ENCODE data around the gene ZNF668. TPM values are rescaled to one million over a fixed set of nuclear protein-coding genes. Genes with fewer than 3 reads are reported as not detected.

ZNF668 gene
- total and polyA plus RNA-seq, 2 of the 4 experiments (the other 2 are of a cell fraction), result 4.5 to 11.6 TPM

DNA sequence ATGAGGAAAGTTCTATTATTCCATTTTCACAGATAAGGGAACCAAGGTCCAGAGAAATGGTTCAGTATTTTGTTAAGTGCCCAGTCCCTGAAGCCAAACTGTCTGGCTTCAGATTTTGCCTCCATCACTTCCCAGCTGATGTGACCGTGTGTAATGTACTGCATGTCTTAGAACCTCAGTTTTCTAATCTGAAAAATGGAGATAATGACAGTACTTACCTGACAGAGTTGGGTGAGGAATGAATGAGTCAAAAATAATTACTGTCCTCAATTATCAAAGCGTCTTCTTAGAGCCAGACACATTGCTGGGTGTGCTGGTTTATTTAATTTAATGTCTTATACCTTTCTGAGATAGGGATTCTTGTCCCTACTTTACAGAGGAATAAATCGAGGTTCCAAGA, 6.7 kb downstream of the ZNF668 start:
- H3K4ac ChIP-seq (ENCODE audit: low read depth, low read length), result no peak overlapping the region
- H3K36me3 ChIP-seq (ENCODE audit: control insufficient read depth, insufficient read depth, low read length), result peaks cover 9% of the 10 kb centered on the region
- no TSS peak for BruUV-seq (replicated peaks)
- H2AFZ ChIP-seq (replicated peaks; ENCODE audit: low read length, poor library complexity), result no peak overlapping the region
- no peaks in the 10 kb centered on the region for H3K27me3 ChIP-seq (ENCODE audit: control insufficient read depth, insufficient read depth, low read length)
- H3K79me1 ChIP-seq (ENCODE audit: low read depth in 1 of 2, low read length in 2 of 2), result peaks cover 30 to 63% of the 10 kb centered on the region in 2 experiments; a peak in 3 of 4 replicates
- H2AK9ac ChIP-seq (replicated peaks; ENCODE audit: low read depth, low read length, poor library complexity), result no peak overlapping the region
- H2AK5ac ChIP-seq (ENCODE audit: low read depth, low read length), result no peak overlapping the region
- in situ Hi-C loops (cut with MboI; ENCODE audit: low sequenced_read_pairs) (no loop called here), dilution Hi-C loops (cut with HindIII; ENCODE audit: low sequenced_read_pairs, unreplicated experiment) (no loop called here), intact Hi-C loops (cut with micrococcal nuclease) (no loop called here)
- H3K27ac ChIP-seq (ENCODE audit: insufficient read depth, low read length), result no peak overlapping the region
- ChIA-PET CTCF (no interaction called here), POLR2A (ENCODE audit: unreplicated experiment) (no interaction called here)
- peaks cover 27% of the 10 kb centered on the region for H3K9me1 ChIP-seq (ENCODE audit: insufficient read depth, low read length)
- H4K8ac ChIP-seq (ENCODE audit: low read depth in 2 of 2, low read length in 2 of 2), result no peak overlapping the region
- no peak for TF ChIP-seq RAD21 (IDR thresholded peaks at IDR 0.05; ENCODE audit: low read length)
- TF ChIP-seq POLR2A (IDR thresholded peaks at IDR 0.05; ENCODE audit: low read depth, low read length), result no peak
- no peak for TF ChIP-seq CEBPB (IDR thresholded peaks at IDR 0.05; ENCODE audit: low read depth, low read length)
- TF ChIP-seq CHD1 (IDR thresholded peaks at IDR 0.05; ENCODE audit: low read depth, low read length), result no peak
- TF ChIP-seq, protein P1, sequence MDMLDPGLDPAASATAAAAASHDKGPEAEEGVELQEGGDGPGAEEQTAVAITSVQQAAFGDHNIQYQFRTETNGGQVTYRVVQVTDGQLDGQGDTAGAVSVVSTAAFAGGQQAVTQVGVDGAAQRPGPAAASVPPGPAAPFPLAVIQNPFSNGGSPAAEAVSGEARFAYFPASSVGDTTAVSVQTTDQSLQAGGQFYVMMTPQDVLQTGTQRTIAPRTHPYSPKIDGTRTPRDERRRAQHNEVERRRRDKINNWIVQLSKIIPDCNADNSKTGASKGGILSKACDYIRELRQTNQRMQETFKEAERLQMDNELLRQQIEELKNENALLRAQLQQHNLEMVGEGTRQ (IDR thresholded peaks at IDR 0.05; ENCODE audit: low read depth, low read length), result no peak
- no peak overlapping the region for H2BK120ac ChIP-seq (ENCODE audit: low read depth, low read length)
- ATAC-seq (ENCODE audit: low read depth) (no peak), DNase-seq (no peak)
- no peaks in the 10 kb centered on the region; the same call in 1 of the 2 replicates for H4K20me1 ChIP-seq (ENCODE audit: insufficient read depth, low read length)
- no peak overlapping the region for H4K91ac ChIP-seq (ENCODE audit: insufficient read depth, low read depth, low read length)
- no peak overlapping the region for H3K4me3 ChIP-seq (ENCODE audit: insufficient read depth, low read depth, low read length)
- H3K9me3 ChIP-seq (ENCODE audit: control insufficient read depth, insufficient read depth, low read length), result no peaks in the 10 kb centered on the region
- H3K18ac ChIP-seq (ENCODE audit: low read depth, low read length), result no peak overlapping the region
- H2BK15ac ChIP-seq (ENCODE audit: low read depth, low read length), result no peak overlapping the region
- no peak overlapping the region for H3K14ac ChIP-seq (replicated peaks; ENCODE audit: low read depth, low read length)
- H4K5ac ChIP-seq (ENCODE audit: low read depth, low read length), result no peak overlapping the region
- no peak overlapping the region for H3K4me2 ChIP-seq (ENCODE audit: low read depth, low read length)
- H3K4me1 ChIP-seq (ENCODE audit: control insufficient read depth, insufficient read depth, low read length), result peaks cover 18% of the 10 kb centered on the region
- H3K56ac ChIP-seq (ENCODE audit: extremely low read depth, insufficient read depth, low read length), result no peak overlapping the region
- no peak overlapping the region for H3K23ac ChIP-seq (ENCODE audit: low read depth, low read length)
- no peak overlapping the region for H2BK5ac ChIP-seq (ENCODE audit: low read depth, low read length, poor library complexity, severe bottlenecking)
- WGBS, 2 experiments (ENCODE audit: extremely low coverage in 2 of 2, insufficient read length in 1 of 2), result 80% methylated on average over 1 of the region's 3 CpGs; no CpG with 5 or more reads in 1 of the 2 experiments
- no peak overlapping the region for H3K9ac ChIP-seq (ENCODE audit: low read depth, low read length)
- no peak overlapping the region for H2BK20ac ChIP-seq (ENCODE audit: low read depth, low read length)

Measured in IMR-90 (cell line).